Measurements from ENCODE around the gene GTF3C1.
A peak's percentile ranks its signal among the peaks of the same experiment; 100 is the strongest.
"Not testable (repeated sequence)": the region's sequence is repeated elsewhere in the genome, so short reads cannot be mapped to it uniquely, and the experiment has no call there.

The GTF3C1 gene, protein sequence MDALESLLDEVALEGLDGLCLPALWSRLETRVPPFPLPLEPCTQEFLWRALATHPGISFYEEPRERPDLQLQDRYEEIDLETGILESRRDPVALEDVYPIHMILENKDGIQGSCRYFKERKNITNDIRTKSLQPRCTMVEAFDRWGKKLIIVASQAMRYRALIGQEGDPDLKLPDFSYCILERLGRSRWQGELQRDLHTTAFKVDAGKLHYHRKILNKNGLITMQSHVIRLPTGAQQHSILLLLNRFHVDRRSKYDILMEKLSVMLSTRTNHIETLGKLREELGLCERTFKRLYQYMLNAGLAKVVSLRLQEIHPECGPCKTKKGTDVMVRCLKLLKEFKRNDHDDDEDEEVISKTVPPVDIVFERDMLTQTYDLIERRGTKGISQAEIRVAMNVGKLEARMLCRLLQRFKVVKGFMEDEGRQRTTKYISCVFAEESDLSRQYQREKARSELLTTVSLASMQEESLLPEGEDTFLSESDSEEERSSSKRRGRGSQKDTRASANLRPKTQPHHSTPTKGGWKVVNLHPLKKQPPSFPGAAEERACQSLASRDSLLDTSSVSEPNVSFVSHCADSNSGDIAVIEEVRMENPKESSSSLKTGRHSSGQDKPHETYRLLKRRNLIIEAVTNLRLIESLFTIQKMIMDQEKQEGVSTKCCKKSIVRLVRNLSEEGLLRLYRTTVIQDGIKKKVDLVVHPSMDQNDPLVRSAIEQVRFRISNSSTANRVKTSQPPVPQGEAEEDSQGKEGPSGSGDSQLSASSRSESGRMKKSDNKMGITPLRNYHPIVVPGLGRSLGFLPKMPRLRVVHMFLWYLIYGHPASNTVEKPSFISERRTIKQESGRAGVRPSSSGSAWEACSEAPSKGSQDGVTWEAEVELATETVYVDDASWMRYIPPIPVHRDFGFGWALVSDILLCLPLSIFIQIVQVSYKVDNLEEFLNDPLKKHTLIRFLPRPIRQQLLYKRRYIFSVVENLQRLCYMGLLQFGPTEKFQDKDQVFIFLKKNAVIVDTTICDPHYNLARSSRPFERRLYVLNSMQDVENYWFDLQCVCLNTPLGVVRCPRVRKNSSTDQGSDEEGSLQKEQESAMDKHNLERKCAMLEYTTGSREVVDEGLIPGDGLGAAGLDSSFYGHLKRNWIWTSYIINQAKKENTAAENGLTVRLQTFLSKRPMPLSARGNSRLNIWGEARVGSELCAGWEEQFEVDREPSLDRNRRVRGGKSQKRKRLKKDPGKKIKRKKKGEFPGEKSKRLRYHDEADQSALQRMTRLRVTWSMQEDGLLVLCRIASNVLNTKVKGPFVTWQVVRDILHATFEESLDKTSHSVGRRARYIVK (N-terminal part only)

DNA sequence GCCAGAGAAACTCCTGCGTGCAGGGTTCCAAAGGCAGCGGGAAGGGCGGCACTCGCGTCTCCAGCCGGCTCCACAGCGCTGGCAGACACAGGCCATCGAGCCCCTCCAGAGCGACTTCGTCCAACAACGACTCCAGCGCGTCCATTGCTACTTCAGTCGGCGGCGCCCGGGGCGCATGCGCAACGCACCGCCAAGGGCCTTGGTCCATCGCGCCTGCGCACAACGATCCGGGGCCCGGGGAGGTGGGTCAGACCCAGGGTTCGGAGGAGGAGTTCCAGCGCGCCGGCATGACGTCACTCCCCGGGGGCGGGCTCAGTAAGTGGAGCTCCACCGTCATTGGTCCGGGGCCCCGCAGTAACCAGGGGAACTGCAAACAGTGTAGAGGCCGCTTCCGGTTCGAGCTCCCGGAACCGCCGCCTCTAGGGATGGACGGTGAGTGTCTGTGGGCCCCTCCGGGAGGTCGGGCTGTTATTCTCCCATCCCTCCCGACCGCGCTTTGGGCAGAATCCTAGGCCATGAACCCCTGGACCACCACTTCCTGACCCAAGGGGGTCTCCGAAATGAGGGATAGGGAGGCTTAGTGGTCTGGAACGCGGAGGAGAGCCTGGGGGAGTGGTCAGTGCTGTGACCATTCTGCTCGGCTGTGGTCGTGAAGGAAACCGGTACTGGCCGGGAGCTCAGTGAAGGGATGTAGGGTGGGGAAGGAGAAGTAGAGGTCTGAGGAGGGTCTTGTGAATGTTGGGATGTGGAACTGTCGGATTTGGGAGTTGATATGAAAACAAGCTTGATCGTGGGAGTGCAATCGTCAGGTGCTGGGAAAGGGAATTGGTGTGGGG, at the start of gene GTF3C1, which contains the start of gene KATNIP:
Gene GTF3C1, minus strand, starts transcription at position 168 of the 836 bp plus-strand sequence. Its CDS starts 23 bp downstream, at position 145.
Gene KATNIP, plus strand, starts transcription at position 399 of the 836 bp plus-strand sequence. Its CDS starts 27 bp downstream, at position 426.
- DNase-seq (ENCODE audit: low read depth in 2 of 2), result peak; percentile 100

DNA sequence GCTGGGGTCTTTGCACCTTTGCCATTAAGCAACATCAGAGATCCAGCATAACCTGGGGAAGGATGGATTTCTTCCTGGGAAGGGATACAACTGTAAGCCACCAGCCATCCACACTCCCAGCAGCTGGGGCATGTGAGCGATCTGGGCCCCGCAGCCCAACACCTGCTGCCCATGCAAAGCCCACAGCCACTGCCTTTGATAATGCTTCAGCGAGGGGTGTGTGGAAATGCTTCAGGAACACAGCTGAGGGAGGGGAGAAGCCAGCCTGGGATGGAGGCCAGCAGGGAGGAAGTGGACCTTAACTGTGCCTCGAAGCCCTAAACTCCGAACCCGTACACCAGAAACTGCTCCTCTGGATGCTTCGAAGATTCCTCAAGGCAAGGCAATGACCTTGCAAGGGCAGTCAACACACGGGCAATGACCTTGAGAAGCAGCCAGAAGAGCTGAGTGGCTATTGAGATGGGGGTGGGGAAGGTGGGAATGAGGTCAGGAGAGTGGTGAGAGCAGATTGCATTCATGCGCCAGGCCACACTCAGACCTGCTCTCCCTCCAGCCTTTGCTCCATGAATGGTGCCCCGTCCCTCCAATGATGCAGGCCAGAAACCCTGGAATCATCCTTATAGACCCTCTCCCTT, 49.3 kb upstream of the GTF3C1 start:
- DNase-seq (ENCODE audit: low read depth in 2 of 2), result no peak

DNA sequence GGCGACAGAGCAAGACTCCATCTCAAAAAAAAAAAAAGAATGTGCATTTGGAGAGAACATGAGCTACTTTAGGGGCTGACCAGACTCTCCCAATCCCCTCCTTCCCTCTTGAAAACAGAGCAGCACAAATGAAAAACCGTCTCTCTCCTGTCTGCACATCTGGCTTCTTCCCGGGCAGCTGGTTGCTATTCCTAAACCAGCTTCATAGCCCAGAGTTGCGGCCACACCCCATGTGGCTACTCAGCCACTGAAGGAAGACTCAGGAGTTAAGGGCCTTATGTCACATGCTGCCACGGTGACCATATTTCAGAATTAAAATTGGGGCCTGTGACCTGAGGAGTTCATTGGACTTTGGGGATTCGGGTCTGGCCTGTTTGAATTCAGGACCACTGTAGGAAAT, 48.5 kb upstream of the GTF3C1 start:
- no peak for DNase-seq (ENCODE audit: low read depth in 2 of 2)

DNA sequence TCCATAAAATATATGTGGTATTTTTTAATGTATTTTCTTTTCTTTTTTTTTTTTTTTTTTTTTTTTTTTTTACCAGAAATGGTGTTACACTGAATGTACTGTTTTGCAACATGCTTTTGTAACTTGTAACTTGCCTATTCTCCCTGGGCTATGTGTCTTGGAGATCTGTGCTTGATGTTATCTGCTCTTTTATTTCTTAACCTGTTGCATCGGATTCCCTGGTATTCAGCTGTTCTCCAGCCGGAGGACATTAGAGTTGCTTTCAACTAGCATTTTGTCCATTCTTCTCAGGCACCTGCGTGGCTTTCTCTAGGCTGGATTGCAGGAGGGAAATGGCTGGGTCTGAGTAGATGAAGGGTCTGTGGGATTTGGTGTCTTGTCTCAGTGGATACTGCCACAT, 47.6 kb upstream of the GTF3C1 start:
- no peak for DNase-seq (ENCODE audit: low read depth in 2 of 2)

DNA sequence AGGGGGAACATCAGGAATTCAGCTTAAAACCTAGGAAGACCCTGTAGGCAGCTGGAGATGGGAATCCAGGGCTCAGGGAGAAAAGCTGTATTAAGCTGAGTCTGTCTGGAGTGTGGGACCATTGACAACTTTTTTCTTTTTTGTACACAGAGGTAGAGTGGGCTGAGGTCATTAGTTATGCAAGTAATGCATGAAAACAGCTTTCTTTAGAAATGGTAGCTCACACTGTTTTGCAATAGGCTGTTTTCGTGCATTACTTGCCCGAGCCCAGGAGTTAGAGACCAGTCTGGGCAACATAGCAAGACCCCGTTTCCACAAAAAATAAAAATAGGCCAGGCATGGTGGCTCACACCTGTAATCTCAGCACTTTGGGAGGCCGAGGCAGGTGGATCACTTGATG, 46.7 kb upstream of the GTF3C1 start:
- no peak for DNase-seq (ENCODE audit: low read depth in 2 of 2)

DNA sequence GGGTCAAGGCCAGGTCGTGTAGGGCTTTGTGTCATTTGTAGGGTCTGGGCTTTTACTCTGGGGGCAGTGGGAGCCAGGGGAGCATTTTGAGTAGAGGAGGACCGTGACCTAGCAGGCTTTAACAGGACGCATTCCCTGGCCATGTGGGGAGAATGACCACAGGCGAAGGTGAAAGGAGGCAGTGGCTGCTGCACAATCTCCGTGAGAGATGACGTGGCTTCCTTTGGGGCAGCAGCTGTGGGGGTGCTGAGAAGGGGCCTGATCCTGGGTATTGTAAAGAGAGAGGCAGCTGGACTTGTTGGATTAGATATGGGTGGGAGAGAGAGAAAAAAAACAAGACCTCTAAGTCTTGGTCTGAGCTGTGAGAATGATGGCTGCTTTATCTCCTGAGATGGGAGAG, 46.3 kb upstream of the GTF3C1 start:
- no peak for DNase-seq (ENCODE audit: low read depth in 2 of 2)

DNA sequence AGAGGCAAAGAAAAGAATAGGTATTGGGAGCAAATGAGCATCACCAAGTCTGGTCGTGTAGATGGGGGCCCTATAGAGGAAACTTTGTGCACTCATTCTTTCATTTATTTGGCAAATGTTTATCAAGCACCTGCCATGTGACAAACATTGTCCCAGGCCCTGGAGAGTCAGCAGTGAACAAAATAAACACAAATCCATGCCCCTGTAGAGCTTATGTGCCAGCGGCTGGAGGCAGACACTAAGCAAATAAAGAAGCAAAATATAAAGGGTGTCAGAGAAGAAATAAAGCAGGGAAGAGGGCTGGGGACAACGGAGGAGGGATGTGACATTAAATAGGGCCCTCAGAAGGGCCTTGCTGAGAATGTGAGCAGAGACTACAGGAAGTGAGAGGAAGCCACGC, 45.8 kb upstream of the GTF3C1 start:
- DNase-seq (ENCODE audit: low read depth in 2 of 2), result no peak

DNA sequence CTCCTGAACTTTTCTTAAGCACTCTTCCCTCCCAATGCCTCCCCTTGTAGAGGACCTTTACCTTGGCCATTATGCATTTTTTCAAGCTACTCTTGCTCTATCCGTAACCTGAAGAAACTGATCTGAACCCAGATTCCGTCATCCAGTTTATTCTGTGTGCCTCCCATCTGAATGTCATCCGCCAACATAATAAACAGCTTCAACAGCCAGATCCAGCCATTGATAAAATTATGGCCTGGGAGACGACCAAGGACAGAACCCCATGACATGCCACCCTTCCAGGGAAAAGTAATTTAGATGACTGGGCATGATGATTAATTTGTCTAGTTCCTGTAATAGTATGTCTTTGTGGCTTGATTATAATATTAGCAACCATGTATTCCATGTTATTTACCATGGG, 42.1 kb upstream of the GTF3C1 start:
- no peak for DNase-seq (ENCODE audit: low read depth in 2 of 2)

DNA sequence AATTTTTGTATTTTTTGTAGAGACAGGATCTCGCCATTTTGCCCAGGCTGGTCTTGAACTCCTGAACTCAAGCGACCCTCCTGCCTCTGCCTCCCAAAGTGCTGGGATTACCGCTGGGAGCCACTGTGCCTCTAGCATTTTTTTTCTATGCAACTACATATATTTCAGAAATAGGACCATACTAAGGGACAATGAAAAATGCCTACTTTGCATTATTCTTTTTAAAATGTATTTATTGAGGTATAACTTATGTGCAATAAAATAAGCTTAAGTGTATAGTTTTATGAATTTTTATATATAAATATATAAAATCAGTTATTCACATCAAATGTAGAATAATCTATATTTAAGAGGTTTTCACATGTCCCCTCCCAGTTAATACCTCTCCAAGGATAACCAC, 38.3 kb upstream of the GTF3C1 start:
- DNase-seq (ENCODE audit: low read depth in 2 of 2), result no peak

DNA sequence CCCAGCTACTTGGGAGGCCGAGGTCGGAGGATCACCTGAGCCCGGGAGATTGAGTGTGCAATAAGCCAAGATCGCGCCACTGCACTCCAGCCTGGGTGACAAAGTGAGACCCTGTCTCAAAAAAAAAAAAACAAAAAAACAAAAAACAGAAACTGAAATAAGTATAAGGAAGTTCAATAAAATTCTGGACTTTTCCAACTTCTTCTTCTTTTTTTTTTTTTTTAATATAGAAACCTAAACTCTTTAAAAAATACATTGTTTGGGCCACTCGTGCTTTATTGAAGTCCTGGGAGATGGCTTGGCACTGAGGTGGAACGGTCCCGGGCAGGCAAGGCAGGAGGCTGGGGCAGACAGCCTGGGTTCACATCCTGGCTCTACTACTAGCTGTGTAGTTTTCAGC, 37.0 kb upstream of the GTF3C1 start:
- DNase-seq (ENCODE audit: low read depth in 2 of 2), result no peak

DNA sequence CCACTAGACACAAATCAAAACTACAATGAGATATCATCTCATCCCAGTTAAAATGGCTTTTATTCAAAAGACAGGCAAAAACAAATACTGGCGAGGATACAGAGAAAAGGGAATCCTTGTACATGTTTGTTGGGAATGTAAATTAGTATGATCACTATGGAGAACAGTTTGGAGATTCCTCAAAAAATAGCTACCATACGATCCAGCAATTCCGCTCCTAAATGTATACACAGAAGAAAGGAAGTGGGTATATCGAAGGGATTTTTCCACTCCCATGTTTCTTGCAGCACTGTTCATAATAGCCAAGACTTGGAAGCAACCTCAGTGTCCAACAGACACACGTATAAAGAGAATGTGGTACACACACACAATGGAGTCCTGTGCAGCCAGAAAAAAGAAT, 35.5 kb upstream of the GTF3C1 start:
- DNase-seq (ENCODE audit: low read depth in 2 of 2), result no peak

DNA sequence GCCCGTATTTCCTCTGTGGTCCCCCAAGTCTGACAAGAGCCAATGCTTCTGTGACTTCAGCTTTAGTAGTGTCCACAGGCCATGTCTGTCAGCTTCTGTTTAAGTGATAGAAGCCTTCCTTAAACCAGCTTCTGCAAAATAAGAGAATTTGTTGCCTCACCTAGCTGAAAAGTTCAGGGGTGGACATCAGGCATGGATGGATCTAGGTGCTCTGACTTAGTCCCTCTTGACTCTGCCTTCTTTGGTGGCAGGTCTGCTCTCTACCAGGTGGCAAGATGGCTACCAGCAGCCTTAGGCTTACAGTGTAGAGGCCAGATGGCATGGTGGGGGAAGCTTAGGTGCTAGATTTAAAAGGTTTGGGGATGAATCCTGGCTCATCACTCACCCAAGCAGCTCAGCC, 33.9 kb upstream of the GTF3C1 start:
- DNase-seq (ENCODE audit: low read depth in 2 of 2), result no peak

DNA sequence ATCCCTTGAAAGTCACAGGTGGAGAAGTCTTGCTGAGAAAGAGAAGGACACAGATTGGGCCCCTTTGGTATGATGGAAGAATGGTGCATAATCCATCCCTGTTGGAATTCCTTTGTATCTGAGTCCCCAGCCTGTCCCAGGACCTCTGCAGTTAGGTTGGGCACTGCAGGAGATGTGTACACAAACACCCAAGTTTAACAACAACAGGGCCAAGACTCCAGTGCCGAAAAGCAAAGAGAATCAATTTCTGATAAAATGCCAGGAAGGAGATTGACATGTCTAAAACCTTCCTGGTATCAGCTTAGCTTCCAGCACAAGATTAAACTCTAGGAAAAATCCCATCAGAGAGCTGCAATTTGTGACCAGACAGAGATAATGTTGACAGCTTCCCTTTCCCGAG, 33.2 kb upstream of the GTF3C1 start:
- DNase-seq (ENCODE audit: low read depth in 2 of 2), result no peak

DNA sequence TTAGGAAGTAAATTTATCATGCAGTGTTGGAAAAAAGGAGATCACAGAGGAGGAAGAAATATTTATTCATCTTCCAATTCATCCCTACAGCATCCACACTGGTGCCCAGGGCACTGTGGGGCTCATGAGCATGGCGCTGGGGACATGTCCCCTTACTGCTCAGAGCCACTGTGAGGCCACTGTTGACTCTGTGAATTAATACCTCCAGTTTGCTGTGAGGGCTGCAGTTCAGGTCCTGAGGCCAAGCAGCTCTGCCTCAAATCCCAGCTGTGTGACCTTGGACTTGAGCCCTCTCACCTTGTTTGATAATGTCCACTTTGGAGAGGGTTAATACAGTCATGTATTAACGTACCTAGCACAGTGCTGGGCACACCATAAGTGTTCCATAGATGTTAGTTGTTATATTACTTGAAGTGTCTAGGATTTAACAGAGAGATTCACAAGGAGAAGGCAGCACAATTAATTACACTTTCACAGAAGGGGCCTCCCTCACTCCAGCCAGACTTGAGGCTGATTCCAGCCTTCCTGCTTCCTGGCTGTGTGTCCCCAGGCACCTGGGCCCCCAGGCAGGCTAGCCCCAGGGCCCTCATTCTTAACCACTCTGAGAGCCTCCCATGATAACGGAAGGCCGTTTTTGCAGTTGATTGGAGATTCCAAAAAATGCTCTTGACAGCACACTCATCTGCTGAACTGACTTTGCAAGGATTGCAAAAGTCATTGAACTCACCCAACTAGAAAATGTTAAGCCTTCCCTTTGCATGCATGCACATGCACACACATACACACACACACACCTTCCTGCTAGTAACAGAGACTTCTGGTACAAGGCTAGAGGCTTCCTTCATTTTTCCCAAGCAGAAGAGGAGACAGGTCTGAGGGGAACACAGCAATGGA, 29.6 kb upstream of the GTF3C1 start:
- no peak for DNase-seq (ENCODE audit: low read depth in 2 of 2)

DNA sequence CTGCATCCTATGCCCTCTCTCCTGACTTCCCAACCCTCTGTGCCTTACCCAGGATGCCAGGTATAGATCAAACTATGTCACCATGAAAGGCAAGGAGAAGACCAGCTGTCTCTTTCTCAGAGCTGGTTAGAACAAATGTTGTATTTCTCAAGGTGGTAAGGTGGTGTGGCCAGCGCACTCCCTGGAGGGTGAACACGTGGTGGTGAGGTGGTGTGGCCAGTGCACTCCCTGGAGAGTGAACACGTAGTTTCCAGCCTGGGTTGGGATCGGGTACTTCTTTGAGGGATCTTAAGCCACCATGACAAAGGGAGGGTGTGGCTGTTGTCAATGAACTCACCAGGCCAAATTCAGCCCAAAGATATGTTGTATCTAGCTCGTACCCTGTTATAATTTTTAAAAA, 27.0 kb upstream of the GTF3C1 start:
- no peak for DNase-seq (ENCODE audit: low read depth in 2 of 2)

DNA sequence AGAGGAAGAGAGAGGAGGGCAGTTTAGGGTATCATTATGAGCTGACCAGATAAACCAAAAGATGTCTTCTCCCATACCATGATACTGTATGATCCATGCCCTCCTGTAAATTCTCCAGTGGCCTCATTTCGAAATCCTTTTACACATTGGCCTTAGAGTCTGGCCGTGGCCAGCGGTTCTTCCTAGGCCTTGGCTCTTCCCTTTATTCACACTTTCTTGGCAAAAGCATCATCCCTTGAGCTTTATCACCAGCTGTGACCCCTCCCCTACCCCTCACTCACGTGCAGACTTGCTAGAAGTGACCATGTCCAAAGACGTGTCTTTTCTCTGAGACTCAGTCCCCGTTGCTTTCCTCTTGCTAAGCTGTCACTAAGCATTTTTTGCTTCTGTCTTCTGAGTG, 23.0 kb upstream of the GTF3C1 start:
- no peak for DNase-seq (ENCODE audit: low read depth in 2 of 2)

DNA sequence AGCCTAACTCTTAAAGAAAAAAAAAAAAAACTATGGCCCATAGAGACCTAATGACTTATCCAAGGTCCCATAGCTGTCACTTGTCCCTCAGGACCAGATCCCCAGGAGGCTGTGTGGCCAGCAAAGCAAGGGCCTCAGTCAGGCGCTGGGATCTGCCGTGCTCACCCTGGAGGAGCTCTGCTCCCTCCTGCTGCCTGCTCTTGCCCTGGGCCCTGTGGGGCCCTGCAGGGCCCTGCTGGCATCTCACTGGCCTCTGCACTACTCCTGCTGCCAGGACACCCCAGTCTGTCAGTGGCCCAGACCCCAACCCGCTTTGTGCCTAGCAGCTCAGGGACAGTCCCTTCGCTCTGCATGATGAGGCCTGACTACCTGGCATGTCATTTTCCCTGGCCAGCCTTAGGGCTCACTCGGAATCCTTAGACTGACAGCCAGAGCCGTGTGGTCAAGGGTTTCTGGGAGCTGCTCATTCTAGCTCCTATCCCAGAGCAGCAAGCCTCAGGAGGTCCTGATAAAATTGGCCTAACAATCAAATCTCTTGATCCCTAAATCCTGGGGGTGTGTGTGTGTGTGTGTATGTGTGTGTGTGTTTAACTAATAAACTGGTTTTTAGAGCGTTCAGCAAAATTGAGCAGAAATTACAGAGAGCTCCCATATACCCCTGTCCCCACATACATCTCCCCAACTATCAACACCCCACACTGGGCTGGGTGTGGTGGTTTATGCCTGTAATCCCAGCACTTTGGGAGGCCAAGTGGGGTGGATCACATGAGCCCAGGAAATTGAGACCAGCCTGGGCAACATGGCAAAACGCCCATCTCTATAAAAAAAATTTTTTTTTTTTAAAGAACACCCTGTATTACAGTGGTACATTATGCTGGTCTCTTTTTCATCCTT, 22.0 kb upstream of the GTF3C1 start:
- DNase-seq (ENCODE audit: low read depth in 2 of 2), result no peak

DNA sequence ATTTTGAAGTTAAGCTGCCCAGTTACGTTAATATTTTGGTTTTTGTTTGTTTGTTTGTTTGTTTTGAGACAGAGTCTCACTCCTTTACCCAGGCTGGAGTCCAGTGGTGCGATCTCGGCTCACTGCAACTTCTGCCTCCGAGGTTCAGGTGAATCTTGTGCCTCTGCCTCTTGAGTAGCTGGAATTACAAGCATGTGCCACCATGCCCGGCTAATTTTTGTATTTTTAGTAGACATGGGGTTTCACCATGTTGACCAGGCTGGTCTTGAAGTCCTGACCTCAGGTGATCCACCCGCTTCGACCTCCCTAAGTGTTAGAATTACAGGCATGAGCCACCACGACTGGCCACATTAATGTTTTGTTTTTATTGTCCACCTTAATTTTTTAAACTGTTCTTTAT, 21.3 kb upstream of the GTF3C1 start:
- DNase-seq (ENCODE audit: low read depth in 2 of 2), result not testable (repeated sequence)
